ENCODE data around the gene NRP1.

DNA sequence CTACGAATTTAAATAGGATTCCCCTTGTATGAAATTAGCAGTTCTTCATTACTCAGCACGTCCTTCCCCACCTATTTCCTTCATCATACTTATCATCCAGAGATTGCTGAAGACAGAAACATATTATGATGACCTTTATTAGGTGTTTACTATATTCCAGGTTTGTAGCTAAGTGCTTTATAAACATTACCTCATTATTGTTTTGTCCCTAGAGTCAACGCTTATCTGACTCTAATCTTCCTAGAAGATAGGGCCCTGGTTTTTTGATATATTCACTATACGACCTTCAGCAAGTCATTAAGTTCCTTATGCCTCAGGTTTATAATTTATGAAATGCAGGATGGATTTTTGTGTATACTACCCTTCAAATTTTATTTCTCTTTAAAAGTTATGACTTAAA, 36.8 kb upstream of the NRP1 start:
- TF ChIP-seq, protein P1, sequence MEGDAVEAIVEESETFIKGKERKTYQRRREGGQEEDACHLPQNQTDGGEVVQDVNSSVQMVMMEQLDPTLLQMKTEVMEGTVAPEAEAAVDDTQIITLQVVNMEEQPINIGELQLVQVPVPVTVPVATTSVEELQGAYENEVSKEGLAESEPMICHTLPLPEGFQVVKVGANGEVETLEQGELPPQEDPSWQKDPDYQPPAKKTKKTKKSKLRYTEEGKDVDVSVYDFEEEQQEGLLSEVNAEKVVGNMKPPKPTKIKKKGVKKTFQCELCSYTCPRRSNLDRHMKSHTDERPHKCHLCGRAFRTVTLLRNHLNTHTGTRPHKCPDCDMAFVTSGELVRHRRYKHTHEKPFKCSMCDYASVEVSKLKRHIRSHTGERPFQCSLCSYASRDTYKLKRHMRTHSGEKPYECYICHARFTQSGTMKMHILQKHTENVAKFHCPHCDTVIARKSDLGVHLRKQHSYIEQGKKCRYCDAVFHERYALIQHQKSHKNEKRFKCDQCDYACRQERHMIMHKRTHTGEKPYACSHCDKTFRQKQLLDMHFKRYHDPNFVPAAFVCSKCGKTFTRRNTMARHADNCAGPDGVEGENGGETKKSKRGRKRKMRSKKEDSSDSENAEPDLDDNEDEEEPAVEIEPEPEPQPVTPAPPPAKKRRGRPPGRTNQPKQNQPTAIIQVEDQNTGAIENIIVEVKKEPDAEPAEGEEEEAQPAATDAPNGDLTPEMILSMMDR (IDR thresholded peaks at IDR 0.05): no peak
- TF ChIP-seq EP300 (IDR thresholded peaks at IDR 0.05) (no peak), POLR2A (IDR thresholded peaks at IDR 0.05) (no peak)
